HG02840 (cell line): Measurements from ENCODE around the gene MIA2.
"Not testable (repeated sequence)": the region's sequence is repeated elsewhere in the genome, so short reads cannot be mapped to it uniquely, and the experiment has no call there.

Experiments
- ATAC-seq: cut with Tn5 transposase; IDR thresholded peaks from one replicate; pipeline ENCODE4 v1.9.1; 2021; ENCODE audit warnings: mild to moderate bottlenecking, moderate library complexity, moderate number of reproducible peaks; ENCODE audit not compliant: unreplicated experiment, low FRiP score

MIA2 gene

DNA sequence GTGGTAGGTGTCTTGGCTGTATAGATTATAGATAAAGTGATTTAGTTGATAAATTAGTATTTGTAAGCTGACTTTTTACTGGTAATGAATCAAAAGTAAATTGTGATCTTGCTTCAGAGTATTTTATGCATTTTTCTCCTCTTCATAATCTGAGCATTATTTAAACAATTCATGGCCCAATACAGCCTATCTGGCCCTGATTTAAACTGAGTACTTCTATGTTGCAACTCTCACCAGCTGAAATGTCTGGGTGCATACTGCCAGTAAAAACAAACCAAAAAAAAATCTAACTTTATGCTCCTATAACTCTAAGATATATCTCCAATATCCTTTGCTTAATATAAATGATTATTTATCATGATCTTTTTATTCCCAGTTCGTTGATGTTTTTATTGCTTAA, 86.6 kb downstream of the MIA2 start:
- ATAC-seq = no peak

GRCh38 chr14:39322807-39323206, 89.1 kb downstream of the MIA2 start:
- no peak for ATAC-seq

DNA sequence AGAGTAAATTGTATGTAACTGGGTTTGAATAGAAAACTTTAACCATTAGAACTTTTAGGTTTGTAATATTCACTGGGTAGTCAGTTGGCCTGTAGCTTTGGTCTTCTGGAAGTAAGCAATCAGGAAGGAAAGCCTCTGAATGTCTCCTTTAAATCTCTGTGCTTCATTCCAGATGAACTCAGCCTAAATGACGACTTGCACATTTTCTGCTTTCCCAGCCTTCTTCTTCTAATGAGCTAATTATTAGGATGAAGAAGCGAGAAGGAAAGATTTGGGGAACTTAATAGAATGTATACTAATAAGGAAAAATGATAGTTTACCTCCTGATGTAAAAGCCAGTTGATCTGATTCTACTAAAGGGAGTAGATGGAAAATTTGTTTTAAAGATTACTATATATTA, 90.4 kb downstream of the MIA2 start:
- ATAC-seq = no peak

DNA sequence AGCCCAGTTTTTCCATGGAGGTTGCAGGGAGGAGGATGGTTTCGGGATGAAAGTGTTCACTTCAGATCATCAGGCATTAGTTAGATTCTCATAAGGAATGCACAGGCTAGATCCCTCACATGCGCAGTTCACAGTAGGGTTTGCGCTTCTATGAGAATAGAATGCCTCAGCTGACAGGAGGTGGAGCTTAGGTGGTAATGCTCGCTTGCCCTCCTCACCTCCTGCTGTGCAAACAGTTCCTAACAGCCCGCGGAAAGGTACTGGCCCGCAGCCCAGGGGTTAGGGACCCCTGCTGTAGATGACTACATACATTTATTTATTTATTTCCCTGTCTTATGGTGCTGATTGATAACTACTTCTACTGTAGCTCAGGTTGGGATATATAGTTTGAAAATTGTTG, 105.3 kb downstream of the MIA2 start:
- ATAC-seq = no peak

DNA sequence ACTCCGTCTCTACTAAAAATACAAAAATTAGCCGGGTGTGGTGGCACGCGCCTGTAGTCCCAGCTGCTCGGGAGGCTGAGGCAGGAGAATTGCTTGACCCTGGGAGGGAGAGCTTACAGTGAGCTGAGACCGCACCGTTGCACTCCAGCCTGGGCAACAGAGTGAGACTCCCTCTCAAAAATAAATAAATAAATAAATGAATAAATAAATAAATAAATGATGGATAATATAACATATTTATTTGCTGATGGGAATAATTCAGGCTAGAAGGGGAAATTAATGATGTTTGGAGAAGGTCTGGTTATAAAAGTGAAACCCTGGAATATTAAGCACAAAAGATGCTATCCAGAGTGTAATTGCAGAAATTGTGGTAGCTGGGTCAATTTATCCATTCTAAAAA, 107.4 kb downstream of the MIA2 start:
- not testable (repeated sequence) for ATAC-seq

GRCh38 chr14:39342768-39343167, 109.1 kb downstream of the MIA2 start:
- no peak for ATAC-seq

GRCh38 chr14:39343614-39344013, 109.9 kb downstream of the MIA2 start:
- no peak for ATAC-seq

- ATAC-seq = no peak
Measured at GRCh38 chr14:39350866-39351265, 117.2 kb downstream of the MIA2 start.

DNA sequence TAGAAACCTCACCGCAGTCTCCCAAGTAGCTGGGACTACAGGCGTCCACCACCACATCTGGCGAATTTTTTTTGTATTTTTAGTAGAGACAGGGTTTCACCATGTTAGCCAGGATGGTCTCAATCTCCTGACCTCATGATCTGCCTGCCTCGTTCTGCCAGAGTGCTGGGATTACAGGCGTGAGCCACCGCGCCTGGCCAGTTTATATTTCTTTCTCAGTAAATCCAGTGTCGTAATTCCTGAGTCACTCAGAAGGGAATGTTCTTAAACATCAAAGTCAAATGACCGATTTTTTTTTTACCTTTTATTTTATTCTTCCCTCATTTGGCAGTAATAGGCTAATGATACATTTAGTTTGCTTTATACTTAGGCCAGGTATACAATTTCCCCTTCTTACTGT, 118.0 kb downstream of the MIA2 start:
- no peak for ATAC-seq

- ATAC-seq = not testable (repeated sequence)
Measured at GRCh38 chr14:39359069-39359468, 125.4 kb downstream of the MIA2 start.

- ATAC-seq = no peak
Measured at GRCh38 chr14:39360316-39360715, 126.6 kb downstream of the MIA2 start.

- ATAC-seq = not testable (repeated sequence)
Measured at GRCh38 chr14:39361556-39361955, 127.8 kb downstream of the MIA2 start.

DNA sequence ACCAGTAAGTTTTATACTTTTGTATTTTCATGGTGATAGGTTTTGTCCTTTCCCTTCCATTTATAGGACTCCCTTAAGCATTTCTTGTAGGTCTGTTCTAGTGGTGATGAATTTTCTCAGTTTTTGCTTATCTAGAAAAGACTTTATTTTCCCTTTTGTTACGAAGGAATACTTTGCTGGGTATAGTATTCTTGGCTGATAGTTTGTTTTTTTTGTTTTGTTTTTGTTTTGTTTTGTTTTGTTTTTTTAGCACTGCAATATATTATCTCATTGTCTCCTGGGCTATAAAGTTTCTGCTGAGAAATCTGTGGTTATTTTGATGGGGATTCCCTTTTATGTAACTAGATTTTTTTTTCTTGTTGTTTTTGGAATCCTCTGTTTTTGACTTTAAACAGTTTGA, 130.8 kb downstream of the MIA2 start:
- no peak for ATAC-seq

GRCh38 chr14:39365354-39365753, 131.6 kb downstream of the MIA2 start:
- no peak for ATAC-seq

- no peak for ATAC-seq
Measured at GRCh38 chr14:39366460-39367386, 133.0 kb downstream of the MIA2 start.

DNA sequence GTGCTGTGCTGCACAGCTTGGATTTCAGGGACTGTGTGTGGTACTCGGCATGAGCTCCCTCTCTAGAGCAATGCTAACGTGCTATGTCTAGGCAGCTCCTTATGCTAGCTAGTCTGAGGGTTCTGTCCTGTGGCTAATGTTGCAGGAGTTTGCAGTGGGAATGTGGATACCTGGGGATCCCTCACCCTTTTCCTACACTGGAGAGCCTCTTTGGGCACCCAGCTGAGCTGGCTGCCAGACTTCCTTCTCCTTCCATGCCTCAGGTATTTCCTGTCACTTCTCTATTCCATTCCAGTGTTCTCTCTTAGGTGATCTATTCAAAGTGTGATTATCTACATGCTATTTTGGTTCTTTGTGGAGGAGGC, 133.7 kb downstream of the MIA2 start:
- ATAC-seq = no peak

DNA sequence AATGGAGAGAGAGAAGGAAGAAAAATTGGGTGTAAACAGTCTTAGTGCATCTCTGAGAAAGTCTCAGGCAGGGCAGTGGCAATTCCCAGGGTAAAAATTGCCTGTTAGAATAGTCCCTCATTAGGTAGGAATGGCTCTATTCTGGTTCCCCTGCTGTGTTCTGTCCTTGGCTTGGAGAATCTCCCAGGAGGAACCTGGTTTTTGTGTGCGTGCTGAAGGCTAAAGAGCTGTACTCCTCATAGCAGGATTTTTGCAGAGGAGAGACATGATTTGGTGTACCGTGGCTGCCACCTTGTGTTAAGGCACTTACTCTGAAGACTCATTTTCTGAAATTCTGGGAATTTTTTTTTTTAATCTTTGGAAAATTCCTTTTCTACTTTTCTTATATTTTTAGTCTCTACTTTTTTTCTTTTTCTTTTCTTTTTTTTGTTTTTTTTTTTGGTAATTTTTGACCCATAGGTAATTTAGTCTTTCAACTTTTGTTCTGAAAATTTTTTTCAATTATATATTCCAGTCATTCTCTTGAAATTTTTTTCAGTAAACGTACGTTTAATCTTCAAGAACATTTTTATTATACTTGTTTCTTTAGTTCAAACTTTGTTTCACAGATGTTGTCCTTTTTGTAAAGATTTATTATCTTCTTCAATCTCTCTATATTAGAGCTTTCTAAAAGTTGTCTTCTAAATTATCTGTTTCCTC, 134.7 kb downstream of the MIA2 start:
- no peak for ATAC-seq

- ATAC-seq = no peak
Measured at GRCh38 chr14:39369029-39369428, 135.3 kb downstream of the MIA2 start.

DNA sequence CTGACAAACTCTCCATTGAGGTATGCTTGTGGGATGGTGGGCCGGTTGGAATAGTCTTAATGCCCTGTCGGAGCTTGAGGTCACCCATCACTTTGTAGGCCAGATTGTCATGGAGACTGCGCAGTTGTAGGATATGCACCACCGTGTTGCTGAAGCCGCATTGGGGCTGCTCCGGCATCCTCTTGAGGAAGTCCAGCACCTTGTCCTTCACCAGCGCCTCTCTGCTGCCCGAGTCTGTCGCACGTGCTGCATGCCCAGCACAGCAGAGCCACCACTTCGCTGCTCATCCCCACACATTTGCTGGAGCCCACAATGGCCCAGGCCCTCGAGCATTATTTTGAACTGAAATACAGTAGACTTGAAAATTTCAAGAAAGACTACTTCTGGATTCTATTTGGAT, 136.7 kb downstream of the MIA2 start:
- no peak for ATAC-seq

DNA sequence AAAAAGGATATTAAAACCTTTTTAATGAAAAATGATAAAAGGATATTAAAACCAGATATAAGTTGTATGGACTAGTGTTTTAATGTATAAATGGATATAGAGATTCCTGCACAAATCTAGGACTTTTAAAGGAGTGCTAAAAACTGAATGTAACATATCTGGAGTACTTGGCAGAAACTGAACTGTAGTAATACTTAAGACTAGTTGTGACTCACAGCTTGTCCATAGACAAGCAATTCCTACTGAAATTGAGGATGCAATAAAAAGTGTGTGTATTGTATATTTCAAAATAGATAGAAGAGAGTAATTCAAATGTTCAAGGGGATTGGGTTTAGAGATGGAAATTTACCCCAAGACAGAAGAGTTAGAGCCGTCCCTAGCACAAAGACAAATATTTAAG, 138.9 kb downstream of the MIA2 start:
- no peak for ATAC-seq

DNA sequence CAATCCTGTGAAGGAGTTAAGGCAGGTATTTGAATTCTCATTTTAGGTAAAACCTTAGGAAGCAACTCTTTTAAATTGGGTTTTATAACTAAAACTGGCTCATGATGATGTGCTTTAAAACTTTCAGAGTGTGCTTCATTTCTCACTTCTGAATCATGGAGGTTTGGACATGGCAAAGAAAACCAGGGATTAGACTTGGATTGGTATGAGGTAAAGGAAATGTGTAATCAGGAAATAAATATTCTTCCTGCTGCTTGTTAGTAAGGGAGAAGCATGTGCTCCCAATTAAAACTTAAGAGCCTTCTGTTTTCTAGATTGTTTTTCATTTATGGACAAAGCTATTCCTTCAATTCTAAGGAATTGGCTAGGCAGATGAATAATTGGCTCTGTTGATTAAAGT, 141.1 kb downstream of the MIA2 start:
- no peak for ATAC-seq
